Activated CD8-positive, alpha-beta memory T cell treated with anti-CD3 and anti-CD28 coated beads for 48 hours (primary cell): ENCODE results near the gene LRP2.
"Not testable (repeated sequence)": the region's sequence is repeated elsewhere in the genome, so short reads cannot be mapped to it uniquely, and the experiment has no call there.

Experiments used
- DNase-seq, 3 experiments: peaks; one replicate each; pipeline ENCODE4 v3.0.0-alpha.2; 2020; ENCODE audit warnings: low read depth in 2 of 3, low spot score in 2 of 3

LRP2 gene

DNA sequence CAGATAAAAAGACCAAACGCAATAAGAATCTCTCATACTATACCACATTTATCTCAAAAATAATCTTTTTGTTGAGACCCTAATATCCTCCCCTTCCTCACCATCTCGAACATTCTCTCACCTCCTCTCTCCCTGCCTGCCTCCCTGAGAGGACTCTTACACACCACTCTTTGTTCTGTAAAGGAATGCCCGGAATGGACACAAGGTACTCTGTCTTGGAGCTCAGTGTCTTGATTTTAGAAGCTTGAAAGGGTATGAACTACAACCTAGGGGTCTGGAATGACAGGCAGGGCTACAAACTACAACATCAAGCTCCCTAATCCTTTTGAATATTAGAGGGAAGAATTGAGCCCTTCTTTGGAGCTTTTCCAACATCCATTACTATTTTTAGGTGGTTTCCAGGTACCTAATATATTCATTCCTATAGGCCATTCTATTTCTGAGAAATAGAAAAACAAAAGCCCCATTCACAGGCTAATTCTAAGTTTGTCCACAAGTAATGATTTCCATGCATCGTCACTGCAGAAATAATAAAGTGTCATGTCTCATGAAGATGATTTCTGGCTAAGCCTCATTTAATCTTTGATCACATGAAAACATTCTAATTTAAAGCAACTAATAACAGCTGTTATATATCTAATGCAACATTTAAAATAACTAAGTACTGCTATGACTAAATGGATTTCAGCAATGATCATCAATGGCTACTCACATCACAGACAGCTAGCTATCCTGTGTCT, 60.6 kb downstream of the LRP2 start:
- no peak for DNase-seq

DNA sequence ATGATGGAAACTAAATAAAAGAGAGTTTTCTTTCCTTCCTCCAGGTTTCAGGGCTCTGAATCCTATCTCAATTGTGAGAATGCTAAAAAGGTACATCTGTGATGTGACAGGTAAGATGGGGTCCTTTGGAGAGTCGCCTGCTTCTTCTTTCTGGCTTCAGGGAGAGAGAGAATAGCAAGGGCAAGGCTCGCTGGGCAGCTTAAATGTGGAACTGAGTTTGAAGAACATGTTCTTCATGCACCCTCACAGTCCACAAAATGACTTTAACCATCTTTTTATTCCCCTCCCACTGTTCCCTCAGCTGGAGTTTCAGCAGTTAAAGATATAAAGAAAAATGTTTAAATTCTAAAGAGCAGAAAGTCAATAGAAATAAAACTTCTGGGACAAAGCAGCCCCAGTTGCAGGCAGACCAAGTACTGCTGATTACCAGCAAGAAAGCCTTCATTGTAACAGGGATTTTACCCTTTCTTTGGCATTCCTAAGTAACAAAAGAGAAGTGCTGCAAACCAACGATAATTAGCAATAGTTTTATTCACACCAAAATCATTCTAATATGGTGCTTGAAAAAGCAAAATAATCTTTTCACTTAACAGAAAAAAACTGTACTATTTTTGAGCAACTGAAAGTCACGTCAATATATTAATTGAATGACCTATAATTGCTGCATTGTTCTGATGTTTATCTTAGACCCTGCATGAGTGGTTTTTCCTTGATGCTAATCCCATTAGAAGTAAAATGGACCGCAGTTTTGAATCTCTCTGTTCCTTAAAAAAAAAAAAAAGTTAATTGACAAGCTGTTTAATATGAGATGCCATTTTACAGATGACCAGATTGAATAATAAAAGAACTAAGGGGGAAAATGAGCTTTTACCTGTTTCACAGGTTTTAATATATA, 61.5 kb downstream of the LRP2 start:
- DNase-seq, result no peak

DNA sequence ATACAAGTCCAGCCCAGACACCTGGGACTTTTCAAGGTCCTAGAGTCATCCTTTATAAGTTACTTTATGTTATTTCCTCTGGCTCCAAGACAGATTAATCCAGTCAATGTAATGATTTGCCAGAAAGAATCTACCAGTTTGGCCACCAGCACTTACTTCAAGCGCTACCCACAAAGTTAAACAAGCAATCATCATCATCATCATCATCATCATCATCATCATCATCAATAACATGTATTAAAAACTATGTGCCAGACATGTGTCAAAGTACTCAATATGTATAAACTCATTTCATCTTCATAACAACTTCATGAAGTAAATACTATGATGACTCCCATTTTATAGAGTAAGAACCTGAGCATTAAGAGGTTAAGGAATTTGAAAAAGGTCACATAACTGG, 64.3 kb downstream of the LRP2 start:
- no peak for DNase-seq

DNA sequence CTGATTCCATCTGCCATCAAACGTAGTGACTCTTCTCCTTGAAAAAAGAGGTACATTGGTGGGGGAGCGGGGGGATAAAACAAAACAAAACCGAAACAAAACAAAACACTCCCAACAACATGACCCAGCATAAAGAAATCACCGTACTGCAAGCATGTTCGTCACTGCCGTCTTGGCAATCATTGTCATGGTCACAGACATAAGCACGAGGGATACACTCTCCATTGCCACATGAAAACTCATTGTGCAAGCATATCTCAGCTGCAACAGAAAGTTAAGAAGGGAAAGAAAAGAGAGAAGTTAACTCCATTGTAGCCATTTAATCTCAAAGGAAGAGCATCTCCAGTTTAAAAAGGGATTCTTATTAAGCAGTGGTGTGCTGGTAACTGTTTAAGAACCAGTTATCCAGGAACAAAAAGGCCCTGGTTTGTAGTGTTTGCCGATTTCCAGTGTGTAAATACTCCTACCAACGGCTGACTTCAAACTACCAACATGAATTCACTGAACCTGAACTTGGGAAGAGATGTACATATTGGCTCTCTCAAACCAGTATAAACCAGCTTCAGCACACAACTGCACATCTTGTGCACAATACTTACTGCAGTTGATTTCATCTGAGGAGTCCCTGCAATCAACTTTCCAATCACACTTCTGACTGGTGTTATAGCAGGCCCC, 68.2 kb downstream of the LRP2 start:
- no peak for DNase-seq

DNA sequence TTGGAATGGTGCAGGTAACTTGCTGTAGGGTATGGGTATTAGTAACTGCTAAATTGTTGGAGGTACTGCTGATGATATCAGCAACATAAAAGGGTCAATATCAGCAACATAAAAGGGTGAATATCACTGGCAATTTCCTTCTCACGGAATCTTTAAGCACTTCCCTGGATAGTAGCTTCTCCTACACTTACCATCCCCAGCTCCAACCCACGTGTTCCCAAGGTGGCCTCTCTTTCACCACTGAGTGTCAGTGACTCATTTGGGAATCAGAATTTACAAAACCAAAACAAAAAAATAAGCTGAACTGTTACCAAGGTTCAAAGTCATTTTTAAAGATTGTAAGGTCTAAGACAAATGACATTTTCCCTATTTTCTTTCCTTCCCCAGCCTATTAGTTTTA, 70.8 kb downstream of the LRP2 start:
- no peak for DNase-seq

DNA sequence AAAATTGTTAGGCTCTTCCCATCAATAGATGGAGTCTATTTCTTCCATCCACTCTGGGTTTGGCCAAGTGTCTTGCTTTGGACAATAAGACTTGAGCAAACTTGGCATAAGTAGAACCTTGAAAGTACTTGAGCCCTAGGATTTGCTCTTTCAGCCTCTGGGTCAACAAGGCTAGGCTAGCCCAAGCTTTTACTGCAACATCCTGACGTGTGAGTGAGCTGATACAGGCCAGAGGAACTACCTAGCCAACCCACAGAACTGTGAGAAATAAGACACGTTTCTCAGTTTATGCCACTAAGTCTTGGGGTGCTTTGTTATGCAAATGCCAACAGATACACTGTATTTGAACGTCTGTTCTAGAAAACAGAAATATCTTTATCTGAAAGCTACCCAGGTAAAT, 71.9 kb downstream of the LRP2 start:
- DNase-seq, result no peak

DNA sequence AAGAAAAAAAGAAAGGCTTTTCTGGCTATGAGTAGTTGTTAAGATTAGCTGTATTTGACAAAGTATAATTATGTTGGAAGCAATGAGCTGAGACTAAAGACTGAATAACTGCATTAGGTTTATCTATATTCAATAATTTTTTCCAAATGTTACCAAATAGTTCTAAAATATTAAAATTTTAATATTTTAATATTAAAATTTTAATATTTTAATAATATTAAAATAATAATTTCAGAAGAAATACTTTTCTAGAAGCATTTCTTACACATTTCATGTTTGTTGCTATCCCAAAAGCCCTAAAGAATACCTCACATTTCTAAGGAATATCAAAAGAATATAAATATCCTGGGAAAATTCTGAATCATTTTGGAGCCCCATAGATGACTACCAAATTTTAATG, 74.7 kb downstream of the LRP2 start:
- no peak for DNase-seq

DNA sequence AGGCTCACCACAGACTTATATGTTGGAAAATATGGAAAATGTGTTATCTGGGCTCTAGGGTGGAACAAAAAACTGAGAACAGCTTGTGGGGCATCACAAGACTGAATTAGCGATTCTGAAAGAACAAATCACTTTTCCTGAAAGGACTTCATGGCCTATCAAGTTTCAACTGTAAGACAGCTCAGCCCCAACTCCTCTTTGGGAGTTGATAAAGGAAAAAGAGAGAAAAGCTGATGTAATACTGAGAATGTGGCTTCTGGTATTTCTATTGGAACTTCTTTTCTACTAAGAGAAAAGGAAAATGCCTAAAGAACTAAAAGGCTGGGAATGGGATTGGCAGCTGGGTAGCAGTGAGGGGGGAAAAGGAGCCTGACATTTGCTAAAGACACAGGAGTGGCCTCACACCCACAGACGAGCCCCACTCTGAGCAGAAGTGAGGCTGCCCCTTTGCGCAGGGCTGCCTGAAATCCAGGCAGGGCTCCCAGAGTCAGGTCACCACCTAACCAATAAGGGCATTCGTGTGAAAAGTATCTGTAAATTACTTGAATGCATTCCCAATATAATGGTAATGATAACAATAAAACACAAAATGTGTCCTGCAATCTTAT, 75.6 kb downstream of the LRP2 start:
- no peak for DNase-seq

DNA sequence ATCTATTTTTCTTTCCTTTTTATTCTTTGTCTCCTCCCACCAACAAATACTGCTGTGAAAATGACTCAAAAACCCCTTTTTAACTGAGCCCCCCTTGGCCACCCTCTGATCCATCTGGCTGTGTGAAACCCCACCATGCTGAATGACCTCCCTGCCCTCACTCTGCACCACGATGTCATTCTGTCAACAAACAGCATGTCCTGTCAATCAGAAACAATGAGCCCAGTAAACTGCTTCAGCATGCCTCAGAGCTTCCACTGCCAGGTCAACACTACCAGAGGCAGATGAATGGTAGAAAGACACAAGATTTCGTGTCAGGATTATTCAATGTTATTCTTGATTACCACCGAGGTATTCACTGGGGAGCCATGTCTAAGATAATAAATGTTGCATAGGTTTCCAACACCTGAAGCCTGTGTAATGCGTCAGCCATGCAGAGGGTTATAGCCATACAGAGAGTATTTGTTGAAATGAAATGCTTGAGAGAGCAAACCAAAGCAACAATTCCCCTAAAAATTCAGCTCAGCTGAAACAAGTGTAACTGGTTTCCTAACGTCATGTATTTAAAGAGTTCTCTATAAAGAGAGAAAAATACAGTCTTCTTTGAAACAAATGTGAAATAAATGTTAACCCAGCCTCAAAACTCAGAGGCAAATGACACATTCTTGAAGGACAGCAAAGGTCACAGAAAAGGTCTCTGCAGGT, 76.7 kb downstream of the LRP2 start:
- no peak for DNase-seq

DNA sequence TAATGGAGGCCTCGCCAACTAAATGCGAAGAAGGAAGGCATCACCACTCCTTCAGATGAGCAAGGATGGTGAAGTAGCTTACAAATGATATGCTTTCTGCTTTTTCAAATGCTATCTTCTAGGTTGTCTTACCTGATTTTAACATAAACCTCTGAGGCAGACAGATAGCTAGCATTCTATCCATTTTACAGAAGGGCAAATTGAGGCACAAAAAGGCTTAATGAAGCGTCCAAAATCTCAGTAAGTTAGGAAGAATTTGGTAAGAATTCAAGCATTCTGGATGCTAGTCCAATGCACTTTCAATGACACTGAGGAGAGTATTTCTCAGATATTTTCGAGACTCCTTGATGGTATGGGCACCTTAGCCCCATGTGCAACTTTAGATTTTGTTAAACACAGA, 81.8 kb downstream of the LRP2 start:
- no peak for DNase-seq

DNA sequence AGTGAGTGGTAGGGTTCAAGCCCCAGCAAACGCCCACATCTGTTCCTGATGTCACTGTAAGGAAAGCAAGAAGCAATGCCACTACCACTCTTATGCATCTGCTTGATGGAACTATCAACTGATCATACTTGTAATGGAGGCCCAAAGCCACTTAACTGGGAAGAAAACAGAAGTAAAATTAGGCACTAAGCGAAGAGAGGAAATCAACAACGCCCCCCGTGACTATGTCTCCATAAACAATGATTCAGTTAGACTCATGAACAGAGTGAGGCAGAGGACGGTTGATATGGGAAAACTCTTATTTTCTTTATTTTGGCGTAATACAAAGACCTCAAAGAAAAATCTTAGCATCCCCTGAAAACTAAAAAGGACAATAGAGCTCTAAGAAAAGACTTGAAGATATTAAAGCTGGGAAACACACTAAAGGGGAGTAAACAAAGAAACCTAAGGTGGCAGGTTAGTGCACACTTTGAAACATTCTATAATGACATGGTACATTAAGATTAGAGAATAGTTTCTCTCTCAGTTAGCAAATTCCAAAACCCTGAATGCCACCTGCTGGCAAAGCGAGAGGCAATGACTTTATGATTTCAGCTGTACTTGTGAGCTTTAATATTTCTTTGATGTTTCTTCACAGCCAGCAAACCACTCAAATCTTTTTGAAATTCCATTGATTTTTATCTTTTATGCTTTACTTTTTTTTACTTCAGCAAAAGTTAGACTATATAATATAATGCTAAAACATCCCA, 86.5 kb downstream of the LRP2 start:
- DNase-seq, result no peak

DNA sequence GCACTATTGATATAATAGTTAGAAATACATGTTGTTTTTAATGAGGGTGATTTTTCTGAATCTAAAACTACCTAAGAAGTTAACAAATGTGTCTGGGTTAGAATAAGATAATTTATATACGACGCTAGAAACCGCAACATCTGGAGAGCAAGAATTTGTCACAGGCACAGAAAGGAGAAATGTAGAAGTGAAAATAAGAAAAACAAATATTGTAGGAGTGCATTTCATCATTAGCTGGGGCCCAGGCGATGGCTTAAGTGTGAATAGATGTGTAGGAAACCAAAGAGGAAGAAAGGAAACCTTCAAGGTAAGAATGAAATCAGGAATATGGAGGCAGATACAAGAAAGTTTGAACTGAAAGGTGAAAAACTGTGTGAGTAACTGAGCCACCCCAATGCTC, 90.3 kb downstream of the LRP2 start:
- no peak for DNase-seq

DNA sequence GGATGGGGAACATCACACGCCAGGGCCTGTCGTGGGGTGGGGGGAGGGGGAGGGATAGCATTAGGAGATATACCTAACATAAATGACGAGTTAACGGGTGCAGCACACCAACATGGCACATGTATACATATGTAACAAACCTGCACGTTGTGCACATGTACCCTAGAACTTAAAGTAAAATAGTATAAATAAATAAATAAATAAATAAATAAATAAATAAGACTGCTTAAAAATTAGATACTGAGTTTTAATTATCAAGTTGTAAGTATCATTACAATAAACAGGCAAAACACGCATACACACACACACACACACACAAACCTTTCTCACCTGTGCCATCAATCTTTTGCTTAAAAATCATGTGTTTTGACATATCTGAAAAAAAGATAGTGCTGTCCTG, 91.8 kb downstream of the LRP2 start:
- DNase-seq, result not testable (repeated sequence)

DNA sequence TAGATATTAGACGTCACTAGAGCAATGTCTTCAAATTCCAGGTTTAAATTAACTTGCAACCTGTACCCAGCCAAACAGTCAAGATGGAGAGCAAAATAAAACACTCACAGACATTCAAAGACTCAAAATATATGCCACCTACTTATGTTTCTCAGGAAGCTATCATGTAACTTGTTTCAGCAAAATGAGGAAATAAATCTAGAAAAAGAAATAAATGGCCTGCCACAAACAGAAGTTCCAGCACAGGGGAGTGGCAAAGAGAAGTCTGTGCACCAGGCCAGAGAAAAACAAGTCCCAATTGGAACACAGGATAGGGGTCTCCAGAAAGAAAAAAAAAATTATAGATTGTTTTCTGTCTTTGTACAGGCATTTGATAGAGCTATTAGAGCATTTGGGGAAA, 96.7 kb downstream of the LRP2 start:
- no peak for DNase-seq

DNA sequence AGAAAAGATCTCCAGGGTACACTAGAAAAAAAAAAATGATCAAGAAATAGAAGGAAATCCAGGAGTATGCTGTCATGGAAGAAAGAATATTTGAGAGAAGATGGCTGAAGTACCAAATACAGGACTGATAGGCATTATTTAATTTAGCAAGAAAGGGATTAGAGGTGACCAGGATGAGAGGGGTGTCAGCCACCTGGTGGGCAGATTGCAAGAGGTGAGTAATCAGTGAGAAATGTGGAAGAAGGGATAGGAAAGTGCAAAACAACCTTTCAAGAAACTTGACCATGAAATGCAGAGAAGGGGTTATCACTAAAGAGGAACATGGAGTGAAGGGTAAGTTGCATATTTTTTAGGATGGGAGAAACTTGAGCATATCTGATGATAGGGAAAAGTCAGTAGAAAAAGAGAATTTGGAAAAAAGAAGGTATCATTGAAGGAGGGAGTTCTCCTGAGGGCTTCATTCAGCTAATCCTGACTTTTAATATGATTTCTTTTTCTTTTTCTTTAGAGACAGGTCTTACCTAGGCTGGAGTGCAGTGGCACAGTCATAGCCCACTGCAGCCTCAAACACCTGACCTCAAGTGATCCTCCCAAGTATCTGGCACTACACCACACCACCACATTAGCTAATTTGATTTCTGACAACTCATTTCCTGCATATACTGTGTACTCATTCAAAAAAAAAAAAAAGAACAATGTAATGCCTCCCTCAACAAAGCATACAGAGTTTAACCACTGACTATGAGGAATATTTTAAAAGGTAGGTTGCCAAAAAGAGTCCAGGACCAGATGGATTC, 101.3 kb downstream of the LRP2 start:
- no peak for DNase-seq

DNA sequence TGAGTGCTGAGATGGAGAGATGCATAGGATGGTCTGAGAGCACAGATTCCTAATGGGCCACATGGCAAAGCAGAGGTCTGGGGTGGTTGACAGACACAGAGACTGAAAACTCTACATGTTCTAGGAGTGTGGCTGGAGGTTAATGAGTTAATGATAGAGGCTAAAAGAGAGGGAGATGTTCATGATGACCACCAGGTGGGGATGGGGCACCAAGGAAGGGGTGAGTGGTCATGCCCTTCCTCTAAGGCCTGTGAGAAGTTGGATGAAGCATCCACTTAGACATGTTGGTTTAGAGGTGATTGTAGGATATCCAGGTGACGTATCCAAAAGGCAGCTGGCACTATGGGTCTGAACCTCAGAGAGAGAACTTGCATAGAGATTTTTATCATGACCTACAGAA, 102.1 kb downstream of the LRP2 start:
- no peak for DNase-seq

DNA sequence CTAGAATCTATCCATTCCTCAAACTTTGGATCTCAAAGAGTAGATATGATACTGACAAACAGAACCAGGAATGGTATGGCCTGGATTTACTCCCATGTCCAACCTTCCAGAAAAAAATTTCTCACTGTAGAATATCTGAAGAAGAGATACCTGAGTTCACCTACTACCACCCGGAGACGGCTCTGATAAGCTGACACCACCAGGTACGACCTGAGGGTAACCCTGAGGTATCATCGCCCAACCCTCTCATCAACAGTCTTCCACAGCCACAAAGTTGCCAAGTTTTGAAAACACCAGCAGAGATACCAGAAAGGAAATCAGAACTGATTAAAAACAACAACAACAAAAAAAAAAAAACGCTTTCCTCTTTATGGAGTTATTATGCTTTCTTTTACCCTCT, 102.9 kb downstream of the LRP2 start:
- no peak for DNase-seq

DNA sequence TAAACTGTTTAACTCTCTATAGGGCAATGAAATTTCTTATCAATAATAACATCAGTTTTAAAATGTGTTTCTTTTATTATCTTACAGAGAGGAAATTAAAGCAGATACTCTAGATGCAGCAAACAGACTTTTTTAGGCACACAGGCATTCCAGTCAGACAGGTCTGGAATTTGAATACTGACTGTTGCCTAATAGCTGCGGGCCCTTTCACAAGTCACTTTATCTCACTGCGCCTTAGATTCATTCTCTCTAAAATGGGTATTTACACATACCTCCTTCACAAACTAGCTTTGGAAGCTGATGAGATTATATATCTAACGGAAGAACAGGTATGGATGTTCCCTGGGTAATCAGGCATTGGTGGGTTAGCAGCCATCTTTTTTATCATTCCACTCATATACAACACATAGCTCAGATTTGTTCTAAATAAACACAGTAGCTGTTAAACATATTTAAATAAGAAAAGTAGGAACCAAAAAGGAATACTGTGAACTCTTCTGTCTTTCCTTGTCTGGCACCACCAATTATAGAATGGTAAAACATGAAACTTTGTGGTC, 104.2 kb downstream of the LRP2 start:
- DNase-seq, result no peak

DNA sequence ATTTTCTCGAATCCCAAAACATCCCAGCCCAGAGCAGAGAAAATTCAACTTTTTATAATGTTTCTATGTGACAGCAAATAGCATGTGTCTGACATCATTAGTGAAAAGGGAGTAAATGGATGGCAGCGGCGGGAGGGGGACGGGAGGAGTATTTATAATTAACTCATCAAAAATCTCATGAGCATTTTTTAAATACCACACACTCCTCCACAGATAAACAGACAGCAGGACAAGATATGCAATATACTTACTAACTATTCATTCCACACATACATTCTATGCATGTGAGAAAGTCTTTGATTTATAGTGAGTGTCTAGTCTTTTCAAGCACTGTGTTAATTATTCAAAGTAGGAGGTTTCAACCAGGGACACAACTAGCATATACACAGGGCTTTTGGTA, 107.6 kb downstream of the LRP2 start:
- DNase-seq, result no peak
